ENCODE measurements around the gene ZDHHC9. TPM values are rescaled to one million over a fixed set of nuclear protein-coding genes. Genes with fewer than 3 reads are reported as not detected.

ZDHHC9 gene
- total and polyA plus RNA-seq, 9 of the 15 experiments (the other 6 are each of a cell fraction or from before 2014, with no cell fraction given) = 6.8 to 22.4 (median 9.1) TPM

DNA sequence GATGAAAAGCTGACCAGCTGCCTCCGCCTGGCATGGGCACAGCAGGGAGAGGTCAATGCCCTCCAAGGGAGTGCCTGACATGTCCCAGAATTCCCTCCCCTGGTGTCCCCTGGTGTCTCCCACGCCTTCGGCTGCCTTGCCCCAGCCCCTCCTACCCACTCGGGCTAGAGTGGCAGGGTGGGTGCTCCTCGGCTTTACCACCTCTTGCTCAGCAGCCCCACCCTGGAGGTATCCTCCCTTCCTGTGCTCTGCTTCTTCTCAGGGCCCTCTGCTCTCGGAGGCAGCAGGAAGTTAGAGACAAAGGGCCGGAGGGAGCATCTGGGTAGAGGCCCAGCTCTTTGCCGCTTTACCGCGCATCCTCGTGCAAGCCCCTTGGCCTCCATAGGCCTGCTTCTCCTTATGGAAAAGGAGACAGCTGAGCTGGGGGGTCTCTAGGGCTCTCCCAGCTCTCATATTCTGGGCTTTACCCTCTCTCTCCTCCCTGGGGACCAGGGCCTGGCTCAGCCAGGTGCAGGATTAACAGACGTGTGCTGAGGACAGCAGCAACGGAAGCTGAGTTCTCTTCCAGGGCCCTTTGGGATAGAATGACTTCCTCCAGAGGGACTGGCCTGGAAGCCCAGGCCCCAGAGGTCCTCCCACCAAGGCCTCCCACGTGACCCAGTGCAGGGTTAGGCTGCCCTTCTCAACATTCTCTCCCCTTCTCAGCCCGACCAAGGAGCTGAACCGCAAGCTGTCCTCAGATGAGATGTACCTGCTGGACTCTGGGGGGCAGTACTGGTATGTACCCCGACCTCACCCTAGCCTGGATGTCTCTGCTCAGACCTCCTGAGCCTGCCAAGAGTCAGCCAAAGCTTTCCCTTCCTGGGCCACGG, 87.7 kb downstream of the ZDHHC9 start:
- WGBS (ENCODE audit: insufficient coverage, low coverage, missing lambda C conversion rate) = 58% methylated on average over 7 of the region's 18 CpGs
- no peak overlapping the region; the same call in 1 of the 2 replicates for H2AFZ ChIP-seq (ENCODE audit: low read depth, low read length)
- H3K4me2 ChIP-seq (ENCODE audit: insufficient read depth, low read length) = no peak overlapping the region
- H4K20me1 ChIP-seq (replicated peaks; ENCODE audit: control insufficient read depth, insufficient read depth, low read length) = no peaks in the 10 kb centered on the region
- H3K9ac ChIP-seq (ENCODE audit: insufficient read depth in 1 of 2, low read depth in 2 of 2, low read length in 2 of 2) = peak overlapping the region in 1 of 2 experiments; percentile 58; a peak in 2 of 4 replicates
- no peaks in the 10 kb centered on the region for H3K79me2 ChIP-seq (ENCODE audit: control insufficient read depth, insufficient read depth, low read length)
- no TSS peak for BruUV-seq (replicated peaks)
- in situ Hi-C loops (cut with MboI) = no loop called here
- no peaks in the 10 kb centered on the region for H3K27me3 ChIP-seq (ENCODE audit: control insufficient read depth in 2 of 2, insufficient read depth in 2 of 2, low read length in 2 of 2)
- DNase-seq (ENCODE audit: extremely low read depth in 1 of 4, low spot score in 3 of 4) (peak; percentile 17 to 30 (median 23)), ATAC-seq (peak; percentile 55), FAIRE-seq (no peak)
- ChIA-PET CTCF (ENCODE audit: low intra/inter-chr PET ratio) (interaction anchor here (3.0 kb wide), 1 partner anchor 149 kb away, joined by 11 read pairs; no protein-coding TSS in a partner anchor), POLR2A (interaction anchor here (0.6 kb wide), 1 partner anchor 80 kb away, joined by 3 read pairs; no protein-coding TSS in a partner anchor)
- no peak overlapping the region for H3K4me3 ChIP-seq
- intact Hi-C loops (cut with micrococcal nuclease) = loop anchor here (5.0 to 10.0 kb wide), 2 partner anchors 149 to 306 kb away; partner anchors contain the start of gene UTP14A
- H3K9me3 ChIP-seq (replicated peaks; ENCODE audit: control insufficient read depth, insufficient read depth, low read depth, low read length) = no peaks in the 10 kb centered on the region
- H3K27ac ChIP-seq (ENCODE audit: extremely low read depth, low read depth, low read length) = no peak overlapping the region
- H3K9me1 ChIP-seq (ENCODE audit: control insufficient read depth, insufficient read depth, low read length) = peaks cover 2% of the 10 kb centered on the region
- TF ChIP-seq, protein P1, sequence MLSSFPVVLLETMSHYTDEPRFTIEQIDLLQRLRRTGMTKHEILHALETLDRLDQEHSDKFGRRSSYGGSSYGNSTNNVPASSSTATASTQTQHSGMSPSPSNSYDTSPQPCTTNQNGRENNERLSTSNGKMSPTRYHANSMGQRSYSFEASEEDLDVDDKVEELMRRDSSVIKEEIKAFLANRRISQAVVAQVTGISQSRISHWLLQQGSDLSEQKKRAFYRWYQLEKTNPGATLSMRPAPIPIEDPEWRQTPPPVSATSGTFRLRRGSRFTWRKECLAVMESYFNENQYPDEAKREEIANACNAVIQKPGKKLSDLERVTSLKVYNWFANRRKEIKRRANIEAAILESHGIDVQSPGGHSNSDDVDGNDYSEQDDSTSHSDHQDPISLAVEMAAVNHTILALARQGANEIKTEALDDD (IDR thresholded peaks at IDR 0.05) = no peak
- TF ChIP-seq SMC3 (conservative IDR thresholded peaks at IDR 0.05; ENCODE audit: insufficient read depth, low read depth, low read length) (0 out of 2 replicates have a peak, but pooled peaks have one; percentile 8), RAD51 (IDR thresholded peaks at IDR 0.05; ENCODE audit: borderline replicate concordance, low read depth) (peak; percentile 51; the same call in 1 of the 2 replicates), RBM39 (optimal IDR thresholded peaks at IDR 0.05; ENCODE audit: low read depth, low read length) (no peak)
- TF ChIP-seq, protein P2, sequence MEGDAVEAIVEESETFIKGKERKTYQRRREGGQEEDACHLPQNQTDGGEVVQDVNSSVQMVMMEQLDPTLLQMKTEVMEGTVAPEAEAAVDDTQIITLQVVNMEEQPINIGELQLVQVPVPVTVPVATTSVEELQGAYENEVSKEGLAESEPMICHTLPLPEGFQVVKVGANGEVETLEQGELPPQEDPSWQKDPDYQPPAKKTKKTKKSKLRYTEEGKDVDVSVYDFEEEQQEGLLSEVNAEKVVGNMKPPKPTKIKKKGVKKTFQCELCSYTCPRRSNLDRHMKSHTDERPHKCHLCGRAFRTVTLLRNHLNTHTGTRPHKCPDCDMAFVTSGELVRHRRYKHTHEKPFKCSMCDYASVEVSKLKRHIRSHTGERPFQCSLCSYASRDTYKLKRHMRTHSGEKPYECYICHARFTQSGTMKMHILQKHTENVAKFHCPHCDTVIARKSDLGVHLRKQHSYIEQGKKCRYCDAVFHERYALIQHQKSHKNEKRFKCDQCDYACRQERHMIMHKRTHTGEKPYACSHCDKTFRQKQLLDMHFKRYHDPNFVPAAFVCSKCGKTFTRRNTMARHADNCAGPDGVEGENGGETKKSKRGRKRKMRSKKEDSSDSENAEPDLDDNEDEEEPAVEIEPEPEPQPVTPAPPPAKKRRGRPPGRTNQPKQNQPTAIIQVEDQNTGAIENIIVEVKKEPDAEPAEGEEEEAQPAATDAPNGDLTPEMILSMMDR (IDR thresholded peaks at IDR 0.05 in 2 of 3, conservative IDR thresholded peaks at IDR 0.05 in 1 of 3; ENCODE audit: insufficient read depth in 2 of 3, low read depth in 1 of 3, low read length in 3 of 3) = peak; percentile 27 to 34 (median 28); a peak in 2 of 6 replicates
- TF ChIP-seq, protein P3, sequence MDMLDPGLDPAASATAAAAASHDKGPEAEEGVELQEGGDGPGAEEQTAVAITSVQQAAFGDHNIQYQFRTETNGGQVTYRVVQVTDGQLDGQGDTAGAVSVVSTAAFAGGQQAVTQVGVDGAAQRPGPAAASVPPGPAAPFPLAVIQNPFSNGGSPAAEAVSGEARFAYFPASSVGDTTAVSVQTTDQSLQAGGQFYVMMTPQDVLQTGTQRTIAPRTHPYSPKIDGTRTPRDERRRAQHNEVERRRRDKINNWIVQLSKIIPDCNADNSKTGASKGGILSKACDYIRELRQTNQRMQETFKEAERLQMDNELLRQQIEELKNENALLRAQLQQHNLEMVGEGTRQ (CRISPR knock-in tag; IDR thresholded peaks at IDR 0.05) = peak; percentile 22; the same call in 1 of the 2 replicates
- TF ChIP-seq, protein P4, sequence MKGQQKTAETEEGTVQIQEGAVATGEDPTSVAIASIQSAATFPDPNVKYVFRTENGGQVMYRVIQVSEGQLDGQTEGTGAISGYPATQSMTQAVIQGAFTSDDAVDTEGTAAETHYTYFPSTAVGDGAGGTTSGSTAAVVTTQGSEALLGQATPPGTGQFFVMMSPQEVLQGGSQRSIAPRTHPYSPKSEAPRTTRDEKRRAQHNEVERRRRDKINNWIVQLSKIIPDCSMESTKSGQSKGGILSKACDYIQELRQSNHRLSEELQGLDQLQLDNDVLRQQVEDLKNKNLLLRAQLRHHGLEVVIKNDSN (CRISPR knock-in tag; IDR thresholded peaks at IDR 0.05) = 0 out of 2 replicates have a peak, but pooled peaks have one; percentile 12
- no peaks in the 10 kb centered on the region for H3K36me3 ChIP-seq (ENCODE audit: control insufficient read depth, insufficient read depth, low read length)
- peaks cover 12 to 17% of the 10 kb centered on the region in 2 experiments; a peak in 4 of 5 replicates for H3K4me1 ChIP-seq (replicated peaks in 1 of 2; ENCODE audit: control insufficient read depth in 2 of 2, insufficient read depth in 2 of 2, low read length in 2 of 2)

All from K562 (cell line).